ENCODE measurements around the gene NDUFAF2. TPM values are rescaled to one million over a fixed set of nuclear protein-coding genes. Genes with fewer than 3 reads are reported as not detected.

Gene NDUFAF2
- total and polyA plus RNA-seq, 9 donors = 24.8 to 81.7 (median 31.8) TPM

- intact Hi-C loops (cut with DNase I) = no loop called here
- no peak for TF ChIP-seq POLR2A (IDR thresholded peaks at IDR 0.05)
- no peak for TF ChIP-seq CTCF (IDR thresholded peaks at IDR 0.05)
- no peak for TF ChIP-seq EP300 (IDR thresholded peaks at IDR 0.05)
- no peaks in the 10 kb centered on the region for H3K4me1 ChIP-seq (ENCODE audit: insufficient read depth)
- H3K4me3 ChIP-seq = no peak overlapping the region
- H3K36me3 ChIP-seq = no peaks in the 10 kb centered on the region
- H3K9me3 ChIP-seq = no peaks in the 10 kb centered on the region
- no peaks in the 10 kb centered on the region for H3K27me3 ChIP-seq
- no peak for DNase-seq
- H3K27ac ChIP-seq = no peak overlapping the region
- 85 to 93% (median 90%) methylated on average over 11 of the region's 11 CpGs for WGBS, 3 donors
Observed at GRCh38 chr5:60993875-60994571, 49.0 kb downstream of the NDUFAF2 start.

DNA sequence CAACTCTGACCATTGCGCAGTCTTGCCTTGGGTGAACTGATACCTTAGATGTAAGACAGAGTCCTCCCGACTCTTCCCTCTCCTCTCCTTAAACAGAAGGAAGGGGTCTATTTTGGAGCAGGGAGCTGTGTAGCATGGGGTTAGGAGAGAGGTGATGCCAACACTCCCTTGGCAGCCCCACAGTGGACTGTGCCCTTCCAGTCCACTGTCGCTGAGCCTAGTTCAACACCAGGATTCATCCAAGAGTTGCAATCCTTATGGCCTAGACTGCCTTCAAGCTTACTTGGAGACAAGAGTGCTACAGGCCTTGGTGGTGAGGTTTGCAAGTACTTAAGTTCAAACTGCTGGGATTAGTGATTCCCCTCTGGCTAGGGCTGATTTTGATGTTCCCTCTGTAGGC, 51.4 kb downstream of the NDUFAF2 start:
- no peak overlapping the region for H3K27ac ChIP-seq
- no peaks in the 10 kb centered on the region for H3K9me3 ChIP-seq
- WGBS, 3 donors = 80 to 88% (median 83%) methylated on average over 3 of the region's 3 CpGs

DNA sequence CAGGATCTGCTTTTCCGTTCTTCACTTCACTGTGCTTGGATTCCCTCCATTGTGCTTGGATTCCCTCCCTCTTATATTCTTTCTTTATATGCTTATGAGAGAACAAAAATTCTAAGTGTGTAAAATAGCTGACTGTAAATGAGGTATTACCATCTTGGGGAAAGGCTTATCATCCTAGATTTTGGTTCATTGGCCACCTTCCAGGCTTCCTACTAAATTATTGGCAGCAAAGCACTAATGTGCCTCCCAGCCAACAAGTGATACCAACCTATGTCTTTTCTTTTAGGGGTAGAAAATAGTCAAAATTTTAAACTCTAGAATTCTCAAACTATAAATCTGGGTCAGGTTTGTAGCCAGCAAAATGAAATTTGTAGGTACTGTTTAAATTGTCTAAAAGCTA, 52.7 kb downstream of the NDUFAF2 start:
- H3K4me1 ChIP-seq (ENCODE audit: insufficient read depth) = no peaks in the 10 kb centered on the region
- TF ChIP-seq CTCF (IDR thresholded peaks at IDR 0.05) (no peak), EP300 (IDR thresholded peaks at IDR 0.05) (no peak), POLR2A (IDR thresholded peaks at IDR 0.05) (no peak)
- no peak for DNase-seq
- no peaks in the 10 kb centered on the region for H3K36me3 ChIP-seq
- no peak overlapping the region for H3K27ac ChIP-seq
- no peak overlapping the region for H3K4me3 ChIP-seq
- no peaks in the 10 kb centered on the region for H3K9me3 ChIP-seq
- 64 to 76% (median 72%) methylated on average over 1 of the region's 1 CpG for WGBS, 3 donors
- no peaks in the 10 kb centered on the region for H3K27me3 ChIP-seq
- intact Hi-C loops (cut with DNase I) = no loop called here

More for the DNA sequence above, 51.4 kb downstream of the NDUFAF2 start:
- Histone ChIP-seq H3K4me3 (no peak overlapping the region), H3K4me1 (ENCODE audit: insufficient read depth) (no peaks in the 10 kb centered on the region), H3K36me3 (no peaks in the 10 kb centered on the region), H3K27me3 (no peaks in the 10 kb centered on the region)
- intact Hi-C loops (cut with DNase I) = no loop called here
- DNase-seq = no peak
- TF ChIP-seq EP300 (IDR thresholded peaks at IDR 0.05) (no peak), CTCF (IDR thresholded peaks at IDR 0.05) (no peak), POLR2A (IDR thresholded peaks at IDR 0.05) (no peak)

DNA sequence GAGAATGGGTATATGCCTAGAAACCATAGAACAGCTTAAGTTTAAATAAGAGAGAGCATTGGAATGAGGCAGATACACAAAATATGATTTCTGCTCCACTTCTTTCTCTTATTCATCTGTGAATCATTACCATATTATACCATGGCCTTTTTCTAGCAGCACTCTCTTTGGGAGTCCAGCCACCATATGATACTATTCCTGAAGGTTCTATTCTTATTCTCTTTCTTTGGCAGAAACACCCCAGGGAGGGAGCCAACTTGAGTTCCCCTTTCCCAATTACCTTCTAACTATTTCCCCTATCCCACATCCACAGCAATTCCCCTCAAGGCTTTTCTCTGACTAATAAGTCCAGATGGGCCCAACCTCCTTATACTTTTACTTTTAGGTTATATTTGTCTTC, 55.9 kb downstream of the NDUFAF2 start:
- Histone ChIP-seq H3K4me3 (no peak overlapping the region), H3K9me3 (no peaks in the 10 kb centered on the region), H3K27ac (no peak overlapping the region), H3K36me3 (no peaks in the 10 kb centered on the region), H3K4me1 (ENCODE audit: insufficient read depth) (no peaks in the 10 kb centered on the region), H3K27me3 (no peaks in the 10 kb centered on the region)
- intact Hi-C loops (cut with DNase I) = no loop called here
- TF ChIP-seq EP300 (IDR thresholded peaks at IDR 0.05) (no peak), CTCF (IDR thresholded peaks at IDR 0.05) (no peak), POLR2A (IDR thresholded peaks at IDR 0.05) (no peak)
- no peak for DNase-seq
